Limb (tissue), 2 donors: ENCODE measurements around the gene RHOF.

Source experiments
- DNase-seq, 2 donors: peaks; one replicate each; pipeline ENCODE4 v3.0.0-alpha.2; 2016; ENCODE audit errors: extremely low spot score in 2 of 2

The RHOF gene

DNA sequence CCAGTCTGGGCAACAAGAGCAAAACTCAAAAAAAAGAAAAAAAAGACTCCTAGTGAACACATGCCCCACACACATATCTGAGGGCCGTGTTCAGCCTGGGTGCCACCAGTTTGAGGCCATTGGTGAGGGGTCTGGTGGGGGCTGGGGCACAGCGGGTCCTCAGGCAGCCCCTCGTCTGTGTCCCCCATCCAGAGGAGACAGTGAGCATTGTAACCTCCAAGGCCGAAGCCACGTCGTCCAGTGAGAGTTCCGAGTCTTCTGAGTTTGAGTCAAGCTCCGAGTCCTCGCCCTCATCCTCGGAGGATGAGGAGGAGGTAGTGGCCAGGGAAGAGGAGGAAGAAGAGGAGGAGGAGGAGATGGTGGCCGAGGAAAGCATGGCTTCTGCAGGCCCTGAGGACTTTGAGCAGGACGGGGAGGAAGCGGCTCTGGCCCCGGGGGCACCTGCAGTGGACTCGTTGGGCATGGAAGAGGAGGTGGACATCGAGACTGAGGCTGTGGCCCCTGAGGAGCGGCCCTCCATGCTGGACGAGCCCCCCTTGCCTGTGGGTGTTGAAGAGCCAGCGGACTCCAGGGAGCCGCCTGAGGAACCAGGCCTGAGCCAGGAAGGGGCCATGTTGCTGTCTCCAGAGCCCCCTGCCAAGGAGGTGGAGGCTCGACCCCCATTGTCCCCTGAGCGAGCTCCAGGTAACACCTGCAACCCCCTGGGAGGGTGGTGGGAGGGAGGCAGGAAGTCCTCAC is 25.9 kb upstream of the RHOF start:
- DNase-seq = no peak

DNA sequence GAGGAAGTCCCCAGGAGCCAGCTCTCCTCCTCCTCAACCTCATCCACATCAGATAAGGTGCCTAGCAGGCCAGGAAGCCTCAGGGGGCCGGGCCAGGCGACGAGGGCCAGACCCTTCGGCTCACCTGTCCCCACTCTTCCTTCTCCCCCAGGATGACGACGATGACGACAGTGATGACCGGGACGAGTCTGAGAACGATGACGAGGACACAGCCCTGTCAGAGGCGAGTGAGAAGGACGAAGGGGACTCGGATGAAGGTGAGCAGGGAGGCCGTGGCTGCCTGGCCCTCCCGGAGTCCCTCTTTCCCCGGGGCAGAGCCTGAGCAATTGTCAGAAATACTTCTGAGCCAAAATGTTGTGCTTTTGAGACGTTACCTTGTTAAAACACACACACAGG is 24.2 kb upstream of the RHOF start:
- no peak for DNase-seq

DNA sequence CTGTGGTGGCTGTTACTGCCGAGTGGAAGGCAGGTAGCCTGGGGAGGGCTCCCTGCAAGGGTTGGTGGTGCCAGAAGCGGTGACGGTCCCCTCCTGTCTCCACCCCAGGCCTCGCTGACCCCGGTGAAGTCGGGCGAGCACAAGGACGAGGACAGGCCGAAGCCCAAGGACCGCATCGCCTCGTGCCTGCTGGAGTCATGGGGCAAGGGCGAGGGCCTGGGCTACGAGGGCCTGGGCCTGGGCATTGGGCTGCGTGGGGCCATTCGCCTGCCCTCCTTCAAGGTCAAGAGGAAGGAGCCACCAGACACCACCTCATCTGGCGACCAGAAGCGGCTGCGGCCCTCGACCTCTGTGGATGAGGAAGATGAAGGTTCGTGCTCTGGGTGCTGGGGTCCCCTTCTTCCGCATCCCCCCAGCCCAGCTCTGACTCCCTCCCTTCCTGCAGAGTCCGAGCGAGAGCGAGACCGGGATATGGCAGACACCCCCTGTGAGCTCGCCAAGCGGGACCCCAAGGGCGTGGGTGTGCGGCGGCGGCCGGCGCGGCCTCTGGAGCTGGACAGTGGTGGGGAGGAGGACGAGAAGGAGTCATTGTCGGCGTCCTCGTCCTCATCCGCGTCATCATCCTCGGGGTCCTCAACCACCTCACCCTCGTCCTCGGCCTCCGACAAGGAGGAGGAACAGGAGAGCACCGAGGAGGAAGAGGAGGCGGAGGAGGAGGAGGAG is 23.6 kb upstream of the RHOF start:
- peak in 1 of 2 donors; percentile 23 for DNase-seq

DNA sequence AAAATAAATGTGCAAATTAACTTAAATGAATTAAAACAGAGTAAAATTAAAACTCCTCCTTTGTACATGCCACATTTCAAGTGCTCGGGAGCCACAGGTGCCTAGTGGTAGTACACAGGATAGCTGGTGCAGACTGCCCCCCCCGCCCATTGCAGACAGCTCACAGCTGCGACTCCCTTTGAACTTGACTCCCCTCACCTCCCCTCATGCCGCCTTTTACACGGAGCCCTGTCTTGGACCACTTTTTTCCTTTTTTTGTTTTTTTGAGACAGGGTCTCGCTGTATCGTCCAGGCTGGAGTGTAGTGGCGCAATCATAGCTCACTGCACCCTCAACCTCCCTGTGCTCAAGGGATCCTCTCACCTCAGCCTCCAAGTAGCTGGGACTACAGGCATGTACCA is 21.8 kb upstream of the RHOF start:
- DNase-seq = no peak

DNA sequence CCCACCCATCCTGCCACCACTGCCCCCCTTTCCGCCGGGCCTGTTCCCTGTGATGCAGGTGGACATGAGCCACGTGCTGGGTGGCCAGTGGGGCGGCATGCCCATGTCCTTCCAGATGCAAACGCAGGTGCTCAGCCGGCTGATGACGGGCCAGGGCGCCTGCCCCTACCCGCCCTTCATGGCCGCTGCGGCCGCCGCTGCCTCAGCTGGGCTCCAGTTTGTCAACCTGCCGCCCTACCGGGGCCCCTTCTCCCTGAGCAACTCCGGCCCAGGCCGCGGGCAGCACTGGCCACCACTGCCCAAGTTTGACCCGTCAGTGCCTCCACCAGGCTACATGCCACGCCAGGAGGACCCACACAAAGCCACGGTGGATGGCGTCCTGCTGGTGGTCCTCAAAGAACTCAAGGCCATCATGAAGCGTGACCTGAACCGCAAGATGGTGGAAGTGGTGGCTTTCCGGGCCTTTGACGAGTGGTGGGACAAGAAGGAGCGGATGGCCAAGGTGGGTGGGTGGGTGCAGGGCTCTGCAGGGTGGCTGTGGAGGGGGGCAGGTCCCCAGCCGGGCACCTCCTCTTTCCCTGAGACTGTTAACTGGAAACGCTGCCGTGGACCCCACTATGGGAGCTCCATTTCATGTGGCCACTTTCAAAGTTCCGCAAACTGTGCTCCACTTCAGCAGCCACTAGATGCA is 21.1 kb upstream of the RHOF start:
- peak in 1 of 2 donors; percentile 23 for DNase-seq

DNA sequence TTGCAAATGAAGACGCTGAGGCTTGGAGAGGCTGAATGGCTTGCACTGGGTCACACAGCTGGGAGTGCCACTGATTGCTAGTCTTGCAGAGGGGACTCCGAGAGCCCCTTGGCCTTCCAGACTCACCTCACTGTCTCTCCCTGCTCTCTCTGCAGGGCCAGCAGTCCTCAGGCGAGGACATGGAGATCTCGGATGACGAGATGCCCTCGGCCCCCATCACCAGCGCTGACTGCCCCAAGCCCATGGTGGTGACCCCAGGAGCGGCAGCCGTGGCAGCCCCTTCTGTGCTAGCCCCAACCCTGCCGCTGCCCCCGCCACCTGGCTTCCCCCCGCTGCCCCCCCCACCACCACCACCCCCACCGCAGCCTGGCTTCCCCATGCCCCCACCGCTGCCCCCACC is 20.5 kb upstream of the RHOF start:
- peak in 1 of 2 donors; percentile 27 for DNase-seq

DNA sequence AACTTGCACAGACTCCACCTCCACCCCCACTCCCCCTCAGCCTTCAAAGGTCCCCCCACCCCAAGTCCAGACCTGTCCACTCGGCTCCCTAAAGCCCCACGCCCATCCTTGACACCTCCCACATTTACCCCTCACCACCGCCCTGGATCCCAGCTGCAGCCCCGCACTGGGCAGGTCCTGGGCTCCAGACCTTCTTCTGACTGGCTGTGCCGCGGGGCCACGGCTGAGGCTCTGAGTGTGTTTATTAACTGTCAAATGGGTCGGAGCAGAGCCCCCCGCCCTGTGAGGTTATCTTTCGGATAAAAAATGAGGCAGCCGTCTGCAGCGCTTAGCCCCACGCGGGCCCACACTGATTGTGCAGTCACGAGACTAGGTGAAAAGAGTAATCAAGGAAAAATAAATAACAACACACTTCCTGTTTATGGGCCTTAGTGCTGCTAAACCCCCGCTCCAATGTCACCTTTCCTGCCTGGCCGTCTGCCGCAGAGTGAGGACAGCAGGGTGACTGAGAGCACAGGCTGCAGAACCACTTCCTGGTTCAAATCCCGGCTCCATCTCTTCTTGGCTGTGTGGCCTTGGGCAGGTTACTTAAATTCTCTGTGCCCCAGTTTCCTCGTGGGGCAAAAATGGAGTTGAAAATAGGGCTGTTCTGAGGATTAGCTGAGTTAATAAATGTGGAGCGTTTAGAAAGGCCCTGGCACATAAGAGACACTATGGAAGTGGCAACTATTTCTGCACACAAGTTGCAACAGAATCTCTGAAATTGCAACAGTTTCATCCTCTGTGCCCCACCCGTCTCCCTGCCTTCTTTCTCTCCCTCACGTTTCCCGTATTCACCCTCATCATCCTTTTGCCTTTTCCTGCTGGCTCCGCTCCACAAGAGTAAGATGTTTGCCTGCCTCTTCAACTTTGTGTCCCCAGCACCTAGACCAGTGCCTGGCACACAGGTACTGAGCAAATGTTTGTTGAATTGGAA is 19.7 kb upstream of the RHOF start:
- no peak for DNase-seq

DNA sequence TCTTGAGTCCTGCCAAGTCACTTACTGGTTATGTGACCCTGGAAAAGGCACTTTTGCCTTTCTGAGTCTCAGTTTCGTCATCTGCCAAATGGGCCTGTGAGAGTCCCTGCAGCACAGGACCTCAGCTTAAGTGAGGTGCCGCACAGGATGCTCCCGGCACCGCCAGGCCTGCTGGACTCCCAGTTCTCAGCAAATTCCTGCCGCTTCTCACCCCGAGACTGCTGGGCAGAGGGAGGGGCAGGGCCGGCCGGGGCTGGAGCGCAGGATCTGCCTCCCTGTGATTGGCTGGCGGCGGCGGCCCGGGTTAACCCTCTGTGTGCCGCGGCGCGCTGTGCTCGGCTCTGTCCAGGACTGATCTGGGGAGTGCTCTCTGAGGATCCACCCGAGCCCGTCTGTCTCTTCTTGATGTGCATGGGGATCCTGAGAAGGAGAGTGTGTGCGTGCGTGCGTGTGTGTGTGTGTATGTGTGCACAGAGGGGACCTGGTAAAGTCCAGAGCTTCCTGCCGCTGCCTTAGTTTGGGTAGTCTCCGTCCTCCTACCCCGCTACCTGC is 18.9 kb upstream of the RHOF start:
- peak in 1 of 2 donors; percentile 81 for DNase-seq

DNA sequence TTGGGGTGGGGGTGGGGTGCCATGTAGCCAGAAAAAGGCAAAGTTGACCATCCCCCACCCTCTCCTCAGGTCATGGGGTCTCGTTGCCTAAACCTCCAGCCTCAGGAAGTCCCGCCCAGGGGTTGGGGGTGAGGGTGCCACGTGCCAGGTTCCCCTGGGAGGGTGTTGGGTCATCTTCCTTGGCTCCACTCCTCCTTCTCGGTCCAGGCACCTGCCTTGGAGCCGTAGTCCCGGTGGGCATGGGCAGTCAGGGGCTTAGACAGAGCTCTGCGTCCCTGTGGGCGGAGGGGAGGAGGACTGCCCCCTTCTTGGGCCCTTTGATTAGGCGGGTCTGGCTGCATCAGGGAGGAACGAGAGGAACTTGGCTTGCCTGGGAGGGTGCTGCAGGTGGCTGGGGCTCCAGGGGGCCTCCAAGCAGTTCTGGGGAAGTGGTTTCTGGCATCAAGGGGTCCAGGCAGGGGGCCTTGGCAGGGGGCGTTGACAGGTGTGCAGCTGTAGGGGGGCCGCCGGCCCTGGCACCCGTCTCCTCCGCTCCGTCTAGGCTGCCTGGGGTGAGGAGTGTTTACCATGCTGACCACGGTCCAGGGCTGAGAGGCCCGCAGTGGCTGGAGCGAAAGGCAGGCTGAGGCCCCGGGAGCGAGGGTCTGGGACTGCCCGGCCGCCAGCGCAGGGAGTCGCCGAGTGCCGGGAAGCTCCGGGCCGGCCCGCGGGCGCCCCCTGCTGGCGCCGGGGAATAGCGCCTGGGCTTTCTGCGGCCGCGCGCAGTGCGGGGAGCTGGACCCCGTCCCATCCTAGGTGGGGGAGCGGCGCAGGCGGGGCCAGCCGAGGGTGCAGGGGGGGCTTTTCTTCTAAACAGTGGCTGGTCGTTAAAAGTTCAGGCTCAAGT is 18.2 kb upstream of the RHOF start:
- DNase-seq = peak; percentile 82 to 89

DNA sequence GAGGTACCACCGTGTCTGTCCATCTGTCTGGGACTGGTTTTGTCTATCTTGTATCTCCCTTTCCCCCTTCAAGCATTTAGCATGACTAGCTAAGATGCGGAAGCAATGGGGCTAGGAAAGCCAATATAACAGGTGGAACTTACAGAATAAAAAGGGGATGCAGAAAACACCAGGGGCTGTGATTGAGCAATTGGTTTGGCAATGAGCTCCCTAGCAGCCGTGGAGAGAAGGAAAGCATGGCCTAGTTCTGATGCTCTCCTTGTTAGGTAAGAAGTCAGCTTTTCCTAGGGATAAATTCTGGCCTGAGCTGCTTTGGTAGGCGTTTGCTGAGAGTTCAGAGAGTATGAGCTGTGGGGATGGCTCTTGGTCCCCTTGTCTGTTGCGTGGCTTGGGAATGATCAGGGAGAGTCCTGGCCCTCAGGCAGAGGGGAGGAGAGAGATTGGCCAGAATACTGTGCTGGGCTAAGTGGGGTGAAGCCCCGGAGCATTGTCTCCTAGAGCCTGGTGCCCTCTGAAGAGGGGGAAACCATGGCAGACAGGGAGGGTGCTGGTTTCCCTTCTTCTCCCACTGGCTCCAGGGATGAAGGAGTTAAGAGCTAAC is 17.4 kb upstream of the RHOF start:
- peak in 1 of 2 donors; percentile 28 for DNase-seq

DNA sequence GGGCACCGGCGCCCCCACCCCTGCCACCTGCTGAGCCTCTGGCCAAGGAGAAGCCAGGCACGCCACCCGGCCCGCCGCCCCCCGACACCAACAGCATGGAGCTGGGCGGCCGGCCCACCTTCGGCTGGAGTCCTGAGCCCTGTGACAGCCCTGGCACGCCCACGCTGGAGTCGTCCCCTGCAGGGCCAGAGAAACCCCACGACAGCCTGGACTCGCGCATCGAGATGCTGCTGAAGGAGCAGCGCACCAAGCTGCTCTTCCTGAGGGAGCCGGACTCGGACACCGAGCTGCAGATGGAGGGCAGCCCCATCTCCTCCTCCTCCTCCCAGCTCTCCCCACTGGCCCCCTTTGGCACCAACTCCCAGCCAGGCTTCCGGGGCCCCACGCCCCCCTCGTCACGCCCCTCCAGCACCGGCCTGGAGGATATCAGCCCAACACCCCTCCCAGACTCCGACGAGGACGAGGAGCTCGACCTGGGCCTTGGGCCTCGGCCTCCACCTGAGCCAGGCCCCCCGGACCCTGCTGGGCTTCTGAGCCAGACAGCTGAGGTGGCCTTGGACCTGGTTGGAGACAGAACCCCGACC is 16.8 kb upstream of the RHOF start:
- peak in 1 of 2 donors; percentile 27 for DNase-seq

DNA sequence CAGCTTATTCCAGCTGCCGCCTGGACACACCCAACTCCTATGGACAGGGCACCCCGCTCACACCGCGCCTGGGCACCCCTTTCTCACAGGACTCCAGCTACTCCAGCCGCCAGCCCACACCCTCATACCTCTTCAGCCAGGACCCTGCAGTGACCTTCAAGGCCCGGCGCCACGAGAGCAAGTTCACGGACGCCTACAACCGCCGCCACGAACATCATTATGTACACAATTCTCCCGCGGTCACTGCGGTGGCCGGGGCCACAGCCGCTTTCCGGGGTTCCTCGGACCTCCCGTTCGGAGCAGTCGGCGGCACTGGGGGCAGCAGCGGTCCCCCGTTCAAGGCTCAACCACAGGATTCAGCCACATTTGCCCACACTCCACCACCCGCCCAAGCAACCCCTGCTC is 16.2 kb upstream of the RHOF start:
- no peak for DNase-seq

DNA sequence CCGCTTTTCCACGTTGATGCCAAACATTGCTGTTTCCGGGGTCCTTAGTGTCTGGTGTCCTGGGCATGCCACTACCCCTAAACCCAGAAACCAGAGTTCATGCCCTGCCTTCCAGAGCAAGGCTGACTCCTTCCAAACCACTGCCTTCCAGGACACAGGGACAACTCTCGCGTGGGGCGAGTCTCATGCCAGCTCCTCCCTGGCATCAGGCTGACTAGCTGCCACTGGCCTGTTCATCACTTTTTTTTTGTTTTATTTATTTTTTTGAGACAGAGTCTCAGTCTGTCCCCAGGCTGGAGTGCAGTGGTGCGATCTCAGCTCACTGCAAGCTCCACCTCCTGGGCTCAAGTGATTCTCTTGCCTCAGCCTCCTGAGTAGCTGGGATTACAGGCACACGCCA is 15.1 kb upstream of the RHOF start:
- no peak for DNase-seq

DNA sequence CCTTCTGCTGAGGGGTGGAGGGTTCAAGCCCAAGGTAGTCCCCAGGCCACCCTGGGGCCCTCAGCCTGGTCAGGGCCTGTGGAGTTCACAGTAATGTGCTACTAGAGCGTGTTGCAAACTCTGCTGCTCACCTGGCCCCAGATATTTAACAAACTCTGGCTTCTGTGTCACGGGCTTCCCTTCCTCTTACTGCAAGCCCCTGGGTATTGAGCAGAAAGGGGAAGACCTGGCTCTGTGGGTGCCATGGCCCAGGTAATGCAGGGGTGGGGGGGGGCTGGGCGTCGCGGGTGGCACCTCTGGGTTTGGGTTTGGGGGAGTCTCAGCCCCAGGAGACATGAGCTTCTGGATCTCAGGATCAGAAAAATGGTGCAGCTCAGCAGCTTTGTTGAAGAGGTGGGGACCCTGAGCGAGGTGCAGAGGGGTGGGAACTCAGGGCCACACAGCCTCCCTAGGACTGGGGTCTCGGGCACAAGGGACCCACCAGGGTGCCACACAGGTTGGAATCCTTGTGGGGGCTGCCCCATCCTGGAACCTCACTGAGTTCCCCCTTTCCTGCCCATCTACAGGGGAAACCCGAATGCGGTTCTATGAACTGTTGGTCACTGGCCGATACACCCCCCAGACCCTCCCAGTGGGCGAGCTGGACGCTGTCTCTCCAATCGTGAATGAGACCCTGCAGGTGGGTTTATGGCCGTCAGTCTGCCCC is 14.3 kb upstream of the RHOF start:
- DNase-seq = no peak

DNA sequence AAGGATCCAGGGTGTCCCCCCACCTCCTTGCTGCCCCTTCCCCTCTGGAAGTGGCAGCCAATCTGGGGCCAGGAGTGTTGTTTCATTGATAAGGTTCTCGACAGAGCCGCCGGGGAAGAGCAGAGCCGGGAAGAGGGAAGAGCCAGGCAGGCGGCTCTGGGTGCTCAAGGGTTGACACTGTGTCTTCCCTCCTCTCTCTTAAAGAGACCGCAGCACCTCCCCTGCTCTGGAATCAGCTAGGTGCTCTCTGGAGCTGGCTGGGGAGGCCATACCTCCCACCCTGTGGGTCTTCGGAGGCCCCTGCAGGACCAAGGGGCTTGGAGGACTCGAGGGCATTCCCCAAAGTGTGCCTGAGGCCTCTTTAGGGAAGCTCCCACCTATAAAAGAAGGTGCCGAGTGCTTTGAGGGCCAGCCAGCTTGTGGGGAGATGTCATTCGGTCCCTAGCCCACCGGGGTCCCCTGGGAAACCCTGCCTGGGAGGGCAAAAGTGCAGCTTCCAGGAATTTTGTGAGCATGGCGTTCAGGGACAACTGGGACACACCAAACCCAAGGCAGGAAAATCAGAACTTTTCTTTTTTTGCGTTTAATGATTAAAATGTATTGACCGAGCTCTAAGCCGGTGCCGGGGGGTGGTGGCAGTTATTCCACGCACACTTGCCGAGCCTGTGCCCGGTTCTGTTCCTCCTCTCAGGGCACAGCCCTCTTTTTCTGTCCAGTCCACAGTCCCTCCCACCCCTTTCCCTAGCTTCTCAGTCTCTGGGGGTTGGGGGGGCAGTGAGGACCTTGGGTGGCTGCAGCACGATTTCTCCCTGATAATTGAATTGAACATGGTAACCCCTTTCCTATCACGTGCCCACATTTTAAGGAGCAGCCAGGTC is 13.3 kb upstream of the RHOF start:
- DNase-seq = peak in 1 of 2 donors; percentile 31

DNA sequence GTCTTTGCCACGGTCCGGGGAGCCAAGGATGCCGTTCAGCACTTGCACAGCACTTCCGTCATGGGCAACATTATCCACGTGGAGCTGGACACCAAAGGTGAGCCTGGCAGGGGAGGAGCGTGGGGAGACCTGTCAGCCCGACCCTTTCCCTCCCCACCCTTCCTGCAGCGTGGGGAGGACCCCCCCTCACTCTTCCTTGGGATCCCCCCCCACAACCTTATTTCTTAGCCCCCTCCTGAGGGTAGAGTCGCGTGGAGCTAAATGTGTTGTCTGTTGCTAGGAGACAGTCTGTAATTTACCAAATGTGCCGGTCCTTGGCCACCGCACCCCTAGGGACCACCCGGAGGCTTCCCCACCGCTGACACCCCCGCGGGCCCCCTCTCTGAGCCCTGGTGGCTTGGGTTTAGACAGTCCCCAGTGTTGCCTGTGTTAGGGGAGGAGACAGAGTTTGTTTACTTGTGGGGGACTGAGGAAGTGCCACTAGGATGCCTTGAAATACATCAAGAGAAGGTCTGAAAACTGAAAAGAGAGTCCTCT is 12.6 kb upstream of the RHOF start:
- peak in 1 of 2 donors; percentile 40 for DNase-seq
